DND-41 (cell line): ENCODE measurements around the gene DHRSX.

Source experiments
- ATAC-seq: fragments of 200-7000 bp; cut with Tn5 transposase; 3 replicates; pipeline ENCODE4 v1.9.1; 2021; ENCODE audit warnings: low read depth; ENCODE audit not compliant: insufficient read depth
- DNase-seq: peaks from one replicate; pipeline ENCODE4 v3.0.0-alpha.2; 2020
- H2AFZ ChIP-seq: 2 replicates; pipeline ENCODE4 v1.6.0; 2012; ENCODE audit warnings: low read depth, low read length
- H3K27ac ChIP-seq: 2 replicates; pipeline ENCODE4 v1.5.1; 2012; ENCODE audit warnings: low read length, inconsistent platforms
- H3K27me3 ChIP-seq: fragments of 200-600 bp; sonication (generic); 2 replicates; pipeline ENCODE4 v1.6.0; 2012; ENCODE audit warnings: low read length, mild to moderate bottlenecking, inconsistent platforms; ENCODE audit not compliant: insufficient read depth, poor library complexity
- H3K36me3 ChIP-seq: 2 replicates; pipeline ENCODE4 v1.5.1; 2012; ENCODE audit warnings: low read length, inconsistent platforms; ENCODE audit not compliant: insufficient read depth
- H3K4me1 ChIP-seq: 2 replicates; pipeline ENCODE4 v1.5.1; 2012; ENCODE audit warnings: mild to moderate bottlenecking, low read length; ENCODE audit not compliant: insufficient read depth
- H3K4me2 ChIP-seq: 2 replicates; pipeline ENCODE4 v1.6.0; 2012; ENCODE audit warnings: mild to moderate bottlenecking, moderate library complexity, low read length, inconsistent platforms; ENCODE audit not compliant: insufficient read depth
- H3K4me3 ChIP-seq, 2 experiments: fragments of 200-600 bp in 1 of 2; shearing (Covaris generic) in 1 of 2; 2 replicates each; pipeline ENCODE4 v1.5.1; 2012 to 2016; ENCODE audit warnings: inconsistent platforms in 2 of 2, low read length in 2 of 2, mild to moderate bottlenecking in 2 of 2, low read depth in 1 of 2, moderate library complexity in 1 of 2
- H3K79me2 ChIP-seq: 2 replicates; pipeline ENCODE4 v1.6.0; 2012; ENCODE audit warnings: low read length, inconsistent platforms; ENCODE audit not compliant: insufficient read depth
- H3K9ac ChIP-seq: 2 replicates; pipeline ENCODE4 v1.6.0; 2012; ENCODE audit warnings: low read depth, mild to moderate bottlenecking, inconsistent platforms, low read length, moderate library complexity
- H3K9me3 ChIP-seq: 2 replicates; pipeline ENCODE4 v1.5.1; 2012; ENCODE audit warnings: low read length, moderate library complexity, mild to moderate bottlenecking, inconsistent platforms; ENCODE audit not compliant: insufficient read depth, severe bottlenecking
- H4K20me1 ChIP-seq: 2 replicates; pipeline ENCODE4 v1.6.0; 2012; ENCODE audit warnings: low read length; ENCODE audit not compliant: insufficient read depth
- CTCF ChIP-seq: IDR thresholded peaks from 2 replicates; pipeline ENCODE4 v1.5.1; 2012; ENCODE audit warnings: borderline replicate concordance, low read length, moderate library complexity, mild to moderate bottlenecking; ENCODE audit not compliant: poor library complexity, severe bottlenecking; ENCODE audit errors: extremely low read depth
- EZH2 ChIP-seq: IDR thresholded peaks from 3 replicates; pipeline ENCODE4 v1.6.1; 2012; ENCODE audit warnings: borderline replicate concordance, low read depth, mild to moderate bottlenecking, moderate library complexity, low read length, inconsistent platforms; ENCODE audit not compliant: severe bottlenecking

Gene DHRSX

DNA sequence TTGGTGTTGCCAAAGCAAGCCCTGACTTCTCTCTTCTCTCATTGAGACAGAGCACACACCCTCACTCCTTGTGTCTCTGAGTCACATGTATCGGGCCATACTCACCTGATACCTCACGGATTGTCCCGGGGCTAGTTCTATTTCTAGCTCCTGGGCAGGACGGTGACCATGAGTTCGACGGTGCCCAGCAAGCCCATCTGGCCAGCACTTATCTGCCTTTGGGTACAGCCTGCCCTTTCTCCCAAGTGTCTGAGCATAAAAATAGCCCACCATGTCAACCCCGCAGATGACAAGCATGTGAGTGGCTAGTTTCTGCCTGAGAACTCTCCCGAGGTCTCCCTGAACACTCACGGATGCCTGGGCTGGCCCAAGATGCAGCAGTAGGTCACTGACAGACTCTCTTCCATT is 158.5 kb downstream of the DHRSX start:
- Histone ChIP-seq H3K4me2 (no peak overlapping the region), H4K20me1 (no peaks in the 10 kb centered on the region), H3K27me3 (no peaks in the 10 kb centered on the region), H2AFZ (no peak overlapping the region), H3K27ac (no peak overlapping the region), H3K4me3 (no peak overlapping the region), H3K4me1 (no peaks in the 10 kb centered on the region), H3K9me3 (no peaks in the 10 kb centered on the region), H3K36me3 (peaks cover 8% of the 10 kb centered on the region; the same call in 1 of the 2 replicates), H3K79me2 (no peaks in the 10 kb centered on the region), H3K9ac (no peak overlapping the region)
- TF ChIP-seq CTCF (no peak), EZH2 (no peak)
- DNase-seq (no peak), ATAC-seq (no peak)

DNA sequence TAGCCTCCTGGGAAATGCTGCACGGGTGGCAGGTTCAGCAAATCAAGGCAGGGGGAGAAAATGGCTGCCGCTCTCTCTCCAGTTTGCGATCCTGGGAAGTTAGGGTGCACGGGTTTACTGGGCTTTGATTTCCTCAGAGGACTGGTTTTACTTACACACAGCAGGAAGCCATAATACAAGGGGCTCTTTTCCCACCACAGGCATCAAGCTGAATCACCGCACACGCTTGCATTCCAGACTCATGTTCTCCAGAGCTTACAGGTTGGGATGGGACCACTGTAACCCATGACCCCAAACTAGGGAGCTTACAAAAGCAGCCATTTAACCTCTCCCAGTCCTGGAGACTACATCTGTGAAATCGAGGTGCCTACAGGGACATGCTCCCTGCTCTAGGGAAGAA is 159.8 kb downstream of the DHRSX start:
- Histone ChIP-seq H3K27me3 (no peaks in the 10 kb centered on the region), H4K20me1 (no peaks in the 10 kb centered on the region), H3K79me2 (no peaks in the 10 kb centered on the region), H3K27ac (no peak overlapping the region), H3K36me3 (peaks cover 8% of the 10 kb centered on the region; the same call in 1 of the 2 replicates), H3K4me1 (no peaks in the 10 kb centered on the region), H3K4me2 (no peak overlapping the region), H2AFZ (no peak overlapping the region), H3K9ac (no peak overlapping the region), H3K9me3 (no peaks in the 10 kb centered on the region), H3K4me3 (no peak overlapping the region)
- ATAC-seq (no peak), DNase-seq (no peak)
- no peak for TF ChIP-seq CTCF
- no peak for TF ChIP-seq EZH2

- H3K79me2 ChIP-seq: no peaks in the 10 kb centered on the region
- H4K20me1 ChIP-seq: no peaks in the 10 kb centered on the region
- no peak for TF ChIP-seq CTCF
- no peaks in the 10 kb centered on the region for H3K27me3 ChIP-seq
- H3K4me3 ChIP-seq: no peak overlapping the region
- no peak for DNase-seq
- H3K36me3 ChIP-seq: 0 out of 2 replicates have a peak, but pooled peaks cover 6% of the 10 kb centered on the region
- no peak overlapping the region for H3K27ac ChIP-seq
- H3K4me2 ChIP-seq: no peak overlapping the region
- ATAC-seq: no peak
- no peaks in the 10 kb centered on the region for H3K4me1 ChIP-seq
- H3K9ac ChIP-seq: no peak overlapping the region
- H3K9me3 ChIP-seq: no peaks in the 10 kb centered on the region
- no peak overlapping the region for H2AFZ ChIP-seq
Measured at GRCh38 chrX:2336181-2336580, 164.6 kb downstream of the DHRSX start.

DNA sequence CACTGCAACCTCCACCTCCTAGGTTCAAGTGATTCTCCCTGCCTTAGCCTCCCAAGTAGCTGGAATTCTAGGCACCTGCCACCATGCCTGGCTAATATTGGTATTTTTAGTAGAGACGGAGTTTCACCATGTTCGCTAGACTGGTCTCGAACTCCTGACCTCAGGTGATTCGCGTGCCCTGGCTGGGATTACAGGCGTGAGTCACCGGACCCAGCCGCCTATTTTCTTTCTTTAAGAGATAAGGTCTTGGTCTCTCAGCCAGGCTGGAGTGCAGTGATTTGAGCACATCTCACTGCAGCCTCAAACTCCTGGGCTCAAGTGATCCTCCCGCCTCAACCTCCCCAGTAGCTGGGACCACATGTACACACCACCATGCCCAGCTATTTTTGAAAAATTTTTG is 166.5 kb downstream of the DHRSX start:
- ATAC-seq: no peak
- H2AFZ ChIP-seq: no peak overlapping the region
- no peak overlapping the region for H3K27ac ChIP-seq
- no peaks in the 10 kb centered on the region for H3K79me2 ChIP-seq
- H3K36me3 ChIP-seq: no peaks in the 10 kb centered on the region
- TF ChIP-seq EZH2 (no peak), CTCF (no peak)
- no peaks in the 10 kb centered on the region for H3K4me1 ChIP-seq
- H3K27me3 ChIP-seq: no peaks in the 10 kb centered on the region
- H4K20me1 ChIP-seq: no peaks in the 10 kb centered on the region
- H3K9me3 ChIP-seq: no peaks in the 10 kb centered on the region
- H3K4me3 ChIP-seq: no peak overlapping the region
- no peak overlapping the region for H3K4me2 ChIP-seq
- DNase-seq: no peak
- H3K9ac ChIP-seq: no peak overlapping the region
